IMR-90 (cell line): ENCODE measurements around the gene TPM4. TPM values are rescaled to one million over a fixed set of nuclear protein-coding genes. Genes with fewer than 3 reads are reported as not detected.

ENCODE experiments used
- ATAC-seq: fragments of 200-7000 bp; cut with Tn5 transposase; 2 replicates; pipeline ENCODE4 v1.9.1; 2020; ENCODE audit warnings: low read depth, mild to moderate bottlenecking, moderate library complexity
- BruUV-seq: library from RNA; stranded (reverse); fragments of 400-500 nt; replicated peaks from 2 replicates; lab custom pipeline; 2021; lab: Mats Ljungman, UMichigan
- CTCF ChIA-PET: fragments of 300-600 bp; formaldehyde crosslinking; extraction: SDS; loops from one replicate; lab custom pipeline; 2021; ENCODE audit warnings: antibody characterized with exemption; lab: Yijun Ruan, JAX
- POLR2A ChIA-PET: fragments of 300-600 bp; sonication (Branson Sonifier 250); formaldehyde crosslinking; loops from one replicate; lab custom pipeline; 2022; ENCODE audit warnings: antibody characterized with exemption; ENCODE audit not compliant: unreplicated experiment; lab: Charles Lee
- DNase-seq: peaks from one replicate; pipeline ENCODE4 v3.0.0; 2013
- H2AFZ ChIP-seq: replicated peaks from 2 replicates; pipeline ENCODE3; 2013; ENCODE audit warnings: low read length, mild to moderate bottlenecking; ENCODE audit not compliant: poor library complexity
- H2AK5ac ChIP-seq: 2 replicates; pipeline ENCODE4 v1.6.1; 2013; ENCODE audit warnings: low read depth, low read length, inconsistent platforms
- H2AK9ac ChIP-seq: replicated peaks from 2 replicates; pipeline ENCODE3; 2013; ENCODE audit warnings: mild to moderate bottlenecking, low read depth, low read length, moderate library complexity; ENCODE audit not compliant: poor library complexity
- H2BK120ac ChIP-seq: 2 replicates; pipeline ENCODE4 v1.6.1; 2013; ENCODE audit warnings: low read depth, low read length, inconsistent platforms
- H2BK15ac ChIP-seq: 3 replicates; pipeline ENCODE4 v1.6.1; 2013; ENCODE audit warnings: low read depth, low read length, inconsistent platforms
- H2BK20ac ChIP-seq: 2 replicates; pipeline ENCODE4 v1.6.1; 2013; ENCODE audit warnings: low read depth, mild to moderate bottlenecking, inconsistent platforms, low read length, moderate library complexity
- H2BK5ac ChIP-seq: 2 replicates; pipeline ENCODE4 v1.6.1; 2013; ENCODE audit warnings: mild to moderate bottlenecking, low read depth, low read length, inconsistent platforms; ENCODE audit not compliant: poor library complexity, severe bottlenecking
- H3K14ac ChIP-seq: replicated peaks from 2 replicates; pipeline ENCODE4 v1.6.1; 2013; ENCODE audit warnings: low read depth, low read length, inconsistent platforms
- H3K18ac ChIP-seq: 2 replicates; pipeline ENCODE4 v1.6.1; 2013; ENCODE audit warnings: low read depth, low read length, control low read depth
- H3K23ac ChIP-seq: 2 replicates; pipeline ENCODE4 v1.6.1; 2013; ENCODE audit warnings: low read depth, low read length, inconsistent platforms
- H3K27ac ChIP-seq: 2 replicates; pipeline ENCODE4 v1.5.1; 2013; ENCODE audit warnings: mild to moderate bottlenecking, control low read depth, low read length; ENCODE audit not compliant: insufficient read depth
- H3K27me3 ChIP-seq: 2 replicates; pipeline ENCODE4 v1.6.1; 2013; ENCODE audit warnings: low read length; ENCODE audit not compliant: control insufficient read depth, insufficient read depth
- H3K36me3 ChIP-seq: 2 replicates; pipeline ENCODE4 v1.6.1; 2013; ENCODE audit warnings: low read length, mixed read lengths; ENCODE audit not compliant: control insufficient read depth, insufficient read depth
- H3K4ac ChIP-seq: 2 replicates; pipeline ENCODE4 v1.6.1; 2013; ENCODE audit warnings: low read depth, low read length, inconsistent platforms
- H3K4me1 ChIP-seq: 2 replicates; pipeline ENCODE4 v1.6.1; 2013; ENCODE audit warnings: low read length, mixed read lengths; ENCODE audit not compliant: control insufficient read depth, insufficient read depth
- H3K4me2 ChIP-seq: 2 replicates; pipeline ENCODE4 v1.6.1; 2013; ENCODE audit warnings: low read depth, mild to moderate bottlenecking, control low read depth, low read length, moderate library complexity
- H3K4me3 ChIP-seq: 2 replicates; pipeline ENCODE4 v1.5.1; 2013; ENCODE audit warnings: low read depth, mild to moderate bottlenecking, control low read depth, low read length, moderate library complexity; ENCODE audit not compliant: insufficient read depth
- H3K56ac ChIP-seq: 2 replicates; pipeline ENCODE4 v1.6.1; 2013; ENCODE audit warnings: low read length, inconsistent platforms; ENCODE audit not compliant: insufficient read depth; ENCODE audit errors: extremely low read depth
- H3K79me1 ChIP-seq, 2 experiments: 2 replicates each; pipeline ENCODE4 v1.6.1; 2013; ENCODE audit warnings: low read length in 2 of 2, inconsistent platforms in 1 of 2, low read depth in 1 of 2
- H3K9ac ChIP-seq: 2 replicates; pipeline ENCODE4 v1.6.1; 2013; ENCODE audit warnings: low read depth, low read length, control low read depth
- H3K9me1 ChIP-seq: 2 replicates; pipeline ENCODE4 v1.6.1; 2013; ENCODE audit warnings: low read length, inconsistent platforms; ENCODE audit not compliant: insufficient read depth
- H3K9me3 ChIP-seq: 2 replicates; pipeline ENCODE4 v1.6.1; 2013; ENCODE audit warnings: low read length; ENCODE audit not compliant: control insufficient read depth, insufficient read depth
- H4K20me1 ChIP-seq: 2 replicates; pipeline ENCODE4 v1.6.1; 2013; ENCODE audit warnings: low read length, inconsistent platforms; ENCODE audit not compliant: insufficient read depth
- H4K5ac ChIP-seq: 2 replicates; pipeline ENCODE4 v1.6.1; 2013; ENCODE audit warnings: mild to moderate bottlenecking, low read depth, low read length, control low read depth
- H4K8ac ChIP-seq, 2 experiments: 2 replicates each; pipeline ENCODE4 v1.6.1; 2013; ENCODE audit warnings: low read depth in 2 of 2, low read length in 2 of 2, control low read depth in 1 of 2, inconsistent platforms in 1 of 2
- H4K91ac ChIP-seq: 2 replicates; pipeline ENCODE4 v1.6.1; 2013; ENCODE audit warnings: low read depth, low read length, inconsistent platforms; ENCODE audit not compliant: insufficient read depth
- BHLHE40 ChIP-seq: fragments of 150-350 bp; IDR thresholded peaks from 2 replicates; pipeline ENCODE4 v1.6.1; 2016; ENCODE audit warnings: mild to moderate bottlenecking, low read depth, low read length
- CEBPB ChIP-seq: IDR thresholded peaks from 2 replicates; pipeline ENCODE4 v1.6.1; 2012; ENCODE audit warnings: low read depth, low read length, improper control_type of control experiment
- CHD1 ChIP-seq: IDR thresholded peaks from 2 replicates; pipeline ENCODE4 v1.6.1; 2012; ENCODE audit warnings: low read depth, low read length, improper control_type of control experiment
- ELK1 ChIP-seq: fragments of 150-350 bp; IDR thresholded peaks from 2 replicates; pipeline ENCODE4 v1.6.1; 2016; ENCODE audit warnings: low read depth, mild to moderate bottlenecking, low read length, moderate library complexity, borderline replicate concordance
- FOS ChIP-seq: fragments of 150-350 bp; IDR thresholded peaks from 2 replicates; pipeline ENCODE4 v1.6.1; 2016; ENCODE audit warnings: low read depth, low read length
- MAFK ChIP-seq: IDR thresholded peaks from 2 replicates; pipeline ENCODE4 v1.6.1; 2012; ENCODE audit warnings: low read depth, low read length, improper control_type of control experiment
- NFE2L2 ChIP-seq: fragments of 150-350 bp; IDR thresholded peaks from 2 replicates; pipeline ENCODE4 v1.6.1; 2016; ENCODE audit warnings: low read depth, mild to moderate bottlenecking, low read length
- RAD21 ChIP-seq: IDR thresholded peaks from 2 replicates; pipeline ENCODE4 v1.6.1; 2012; ENCODE audit warnings: low read length, improper control_type of control experiment
- RCOR1 ChIP-seq: IDR thresholded peaks from 2 replicates; pipeline ENCODE4 v1.6.1; 2012; ENCODE audit warnings: mild to moderate bottlenecking, low read length, improper control_type of control experiment; ENCODE audit not compliant: insufficient replicate concordance
- RFX5 ChIP-seq: IDR thresholded peaks from 2 replicates; pipeline ENCODE4 v1.8.0; 2012; ENCODE audit warnings: low read depth, mild to moderate bottlenecking, low read length, moderate library complexity
- SMC3 ChIP-seq: fragments of 150-350 bp; IDR thresholded peaks from 2 replicates; pipeline ENCODE4 v1.6.1; 2016; ENCODE audit warnings: low read depth, mild to moderate bottlenecking, antibody characterized with exemption, low read length, moderate library complexity
- USF2 ChIP-seq: fragments of 150-350 bp; IDR thresholded peaks from 2 replicates; pipeline ENCODE4 v1.6.1; 2017; ENCODE audit warnings: mild to moderate bottlenecking, antibody characterized with exemption, low read length, low read depth
- WGBS, 2 experiments: methylation state at CpG; one replicate each; pipeline versions ENCODE4 v1.1.5 to v1.1.7; 2013; ENCODE audit warnings: missing lambda C conversion rate in 2 of 2; ENCODE audit not compliant: insufficient read length in 1 of 2; ENCODE audit errors: extremely low coverage in 2 of 2; 5-methylcytosine and 5-hydroxymethylcytosine counted together
- dilution Hi-C: fragments of 300-500 bp; cut with HindIII; formaldehyde crosslinking; loops from one replicate; pipeline ENCODE4 v1.14.3; 2018; ENCODE audit warnings: low sequenced_read_pairs; ENCODE audit not compliant: unreplicated experiment
- in situ Hi-C: fragments of 300-500 bp; cut with MboI; formaldehyde crosslinking; loops from 3 replicates; pipeline ENCODE4 v1.14.3; 2019; ENCODE audit warnings: low sequenced_read_pairs, inconsistent platforms, mixed read lengths
- intact Hi-C: fragments of 100-400 bp; cut with micrococcal nuclease; formaldehyde crosslinking; loops from 2 replicates; pipeline ENCODE4 v1.10.0; 2022
- polyA plus RNA-seq, 3 experiments: library from polyadenylated mRNA; depleted of rRNA; stranded (reverse); fragments of >200 nt; gene quantifications; 2 replicates each; pipeline ENCODE4 v1.2.3, GENCODE V29; 2012; ENCODE audit warnings: low replicate concordance in 1 of 3
- total RNA-seq: library from RNA; depleted of rRNA; stranded (reverse); fragments of >200 nt; gene quantifications from 2 replicates; pipeline ENCODE4 v1.2.3, GENCODE V29; 2012

Gene TPM4
- total and polyA plus RNA-seq, 2 of the 4 experiments (the other 2 are of a cell fraction): 1,075 to 1,160 TPM

- TF ChIP-seq USF2: no peak
Measured at GRCh38 chr19:16041299-16041990, 34.9 kb upstream of the TPM4 start (continued).

GRCh38 chr19:16041991-16042386 lies 34.3 kb upstream of the TPM4 start:
- H4K5ac ChIP-seq: no peak overlapping the region
- H3K56ac ChIP-seq: no peak overlapping the region
- H3K4me2 ChIP-seq: no peak overlapping the region
- H2BK120ac ChIP-seq: no peak overlapping the region
- intact Hi-C loops: loop anchor here (1.0 to 5.0 kb wide), 4 partner anchors 35 to 413 kb away; partner anchors contain the start of genes RAB8A and TPM4
- H3K4me1 ChIP-seq: peaks cover 2% of the 10 kb centered on the region
- no peak overlapping the region for H3K18ac ChIP-seq
- BruUV-seq: no TSS peak
- no peak for ATAC-seq
- no peaks in the 10 kb centered on the region for H3K9me1 ChIP-seq
- no peak overlapping the region for H2BK15ac ChIP-seq
- CTCF ChIA-PET: interaction anchor here (0.6 to 2.6 kb wide), 14 partner anchors 11 to 143 kb away, joined by 3 to 19 read pairs (median 4); partner anchors contain the start of gene FAM32A
- WGBS, 2 experiments: 81% methylated on average over 3 of the region's 9 CpGs; no CpG with 5 or more reads in 1 of the 2 experiments
- H4K20me1 ChIP-seq: no peaks in the 10 kb centered on the region
- no peak overlapping the region for H2AK9ac ChIP-seq
- no peak overlapping the region for H3K23ac ChIP-seq
- dilution Hi-C loops: no loop called here
- no peak overlapping the region for H2AK5ac ChIP-seq
- in situ Hi-C loops: loop anchor here (5.0 to 10.0 kb wide), 2 partner anchors 135 to 343 kb away; no protein-coding TSS in a partner anchor
- no peak overlapping the region for H3K4me3 ChIP-seq
- no peaks in the 10 kb centered on the region for H3K79me1 ChIP-seq
- H2BK20ac ChIP-seq: no peak overlapping the region
- POLR2A ChIA-PET: interaction anchor here (0.8 kb wide), 1 partner anchor 143 kb away, joined by 3 read pairs; the partner anchor contains the start of gene FAM32A
- no peaks in the 10 kb centered on the region for H3K36me3 ChIP-seq
- no peak overlapping the region for H4K91ac ChIP-seq
- no peak overlapping the region for H3K27ac ChIP-seq
- H2AFZ ChIP-seq: peak overlapping the region; percentile 89
- no peaks in the 10 kb centered on the region for H3K9me3 ChIP-seq
- no peak overlapping the region for H2BK5ac ChIP-seq
- H4K8ac ChIP-seq: peak overlapping the region in 1 of 2 experiments; percentile 46; a peak in 1 of 4 replicates
- no peak overlapping the region for H3K4ac ChIP-seq
- H3K14ac ChIP-seq: no peak overlapping the region
- DNase-seq: no peak
- H3K27me3 ChIP-seq: no peaks in the 10 kb centered on the region
- no peak overlapping the region for H3K9ac ChIP-seq
- no peak for TF ChIP-seq CEBPB
- no peak for TF ChIP-seq SMC3
- no peak for TF ChIP-seq CHD1
- TF ChIP-seq USF2: no peak
- no peak for TF ChIP-seq ELK1
- TF ChIP-seq RFX5: no peak
- TF ChIP-seq MAFK: no peak
- no peak for TF ChIP-seq RCOR1
- TF ChIP-seq RAD21: no peak
- no peak for TF ChIP-seq NFE2L2
- TF ChIP-seq BHLHE40: no peak
- no peak for TF ChIP-seq FOS
